ENCODE measurements around the gene OR6C65.

Gene OR6C65

GRCh38 chr12:55445357-55445756 is 45.0 kb downstream of the OR6C65 start:
- Histone ChIP-seq H3K4me3 (ENCODE audit: low read depth, low read length) (no peak overlapping the region), H3K36me3 (no peaks in the 10 kb centered on the region), H3K27me3 (ENCODE audit: insufficient read depth, low read depth, severe bottlenecking) (peaks cover 28% of the 10 kb centered on the region), H3K27ac (no peak overlapping the region), H3K9me3 (ENCODE audit: severe bottlenecking) (no peaks in the 10 kb centered on the region)
- no peak for DNase-seq
- TF ChIP-seq CTCF (IDR thresholded peaks at IDR 0.05; ENCODE audit: low read depth, low read length), result no peak

GRCh38 chr12:55446326-55446725 is 46.0 kb downstream of the OR6C65 start:
- DNase-seq, result no peak
- Histone ChIP-seq H3K27ac (no peak overlapping the region), H3K9me3 (ENCODE audit: severe bottlenecking) (no peaks in the 10 kb centered on the region), H3K36me3 (no peaks in the 10 kb centered on the region), H3K27me3 (ENCODE audit: insufficient read depth, low read depth, severe bottlenecking) (peaks cover 30% of the 10 kb centered on the region), H3K4me3 (ENCODE audit: low read depth, low read length) (no peak overlapping the region)
- TF ChIP-seq CTCF (IDR thresholded peaks at IDR 0.05; ENCODE audit: low read depth, low read length), result no peak

GRCh38 chr12:55448825-55449224 is 48.5 kb downstream of the OR6C65 start:
- H3K4me3 ChIP-seq (ENCODE audit: low read depth, low read length), result no peak overlapping the region
- no peak overlapping the region for H3K27ac ChIP-seq
- no peak for DNase-seq
- H3K36me3 ChIP-seq, result no peaks in the 10 kb centered on the region
- H3K27me3 ChIP-seq (ENCODE audit: insufficient read depth, low read depth, severe bottlenecking), result peaks cover 26% of the 10 kb centered on the region
- no peak for TF ChIP-seq CTCF (IDR thresholded peaks at IDR 0.05; ENCODE audit: low read depth, low read length)
- H3K9me3 ChIP-seq (ENCODE audit: severe bottlenecking), result no peaks in the 10 kb centered on the region
